HG02642 (cell line): ENCODE measurements around the gene SPATA19.

Source experiments
- ATAC-seq: cut with Tn5 transposase; IDR thresholded peaks from one replicate; pipeline ENCODE4 v1.9.1; 2021; ENCODE audit warnings: mild to moderate bottlenecking; ENCODE audit not compliant: unreplicated experiment, poor library complexity

The SPATA19 gene

GRCh38 chr11:133819746-133820315, 25.5 kb downstream of the SPATA19 start:
- ATAC-seq: no peak

- no peak for ATAC-seq
Measured at GRCh38 chr11:133819114-133819513, 26.2 kb downstream of the SPATA19 start.

- ATAC-seq: no peak
Measured at GRCh38 chr11:133818302-133818701, 27.0 kb downstream of the SPATA19 start.

GRCh38 chr11:133817449-133817848, 27.9 kb downstream of the SPATA19 start:
- ATAC-seq: no peak

- ATAC-seq: no peak
Measured at GRCh38 chr11:133816146-133816870, 29.0 kb downstream of the SPATA19 start.

GRCh38 chr11:133815636-133816035, 29.7 kb downstream of the SPATA19 start:
- no peak for ATAC-seq

- ATAC-seq: no peak
Measured at GRCh38 chr11:133814588-133815100, 30.7 kb downstream of the SPATA19 start.

- no peak for ATAC-seq
Measured at GRCh38 chr11:133811850-133812685, 33.2 kb downstream of the SPATA19 start.

GRCh38 chr11:133810766-133811165, 34.5 kb downstream of the SPATA19 start:
- no peak for ATAC-seq

GRCh38 chr11:133809569-133810491, 35.5 kb downstream of the SPATA19 start:
- no peak for ATAC-seq

GRCh38 chr11:133808393-133809140, 36.7 kb downstream of the SPATA19 start:
- ATAC-seq: no peak

- ATAC-seq: no peak
Measured at GRCh38 chr11:133803026-133803425, 42.3 kb downstream of the SPATA19 start.

- no peak for ATAC-seq
Measured at GRCh38 chr11:133801356-133801755, 44.0 kb downstream of the SPATA19 start.

GRCh38 chr11:133800666-133801065, 44.6 kb downstream of the SPATA19 start:
- no peak for ATAC-seq

- no peak for ATAC-seq
Measured at GRCh38 chr11:133797554-133797953, 47.8 kb downstream of the SPATA19 start.

GRCh38 chr11:133796043-133796795, 49.1 kb downstream of the SPATA19 start:
- no peak for ATAC-seq

- ATAC-seq: no peak
Measured at GRCh38 chr11:133795088-133795487, 50.2 kb downstream of the SPATA19 start.

- no peak for ATAC-seq
Measured at GRCh38 chr11:133794205-133794604, 51.1 kb downstream of the SPATA19 start.
